Fibroblast of villous mesenchyme (primary cell): ENCODE data around the gene CDK6. TPM values are rescaled to one million over a fixed set of nuclear protein-coding genes. Genes with fewer than 3 reads are reported as not detected.
"Not testable (repeated sequence)": the region's sequence is repeated elsewhere in the genome, so short reads cannot be mapped to it uniquely, and the experiment has no call there.

ENCODE experiments used
- DNase-seq: peaks from one replicate; pipeline ENCODE4 v3.0.0-alpha.2; 2010; ENCODE audit warnings: low read depth
- H3K4me3 ChIP-seq: 2 replicates; pipeline ENCODE4 v1.5.1; 2011; ENCODE audit warnings: low read depth, mild to moderate bottlenecking, low read length
- CTCF ChIP-seq: IDR thresholded peaks from 2 replicates; pipeline ENCODE4 v1.5.1; 2012; ENCODE audit warnings: low read depth, mild to moderate bottlenecking, low read length; ENCODE audit not compliant: insufficient read depth
- total RNA-seq: library from RNA; depleted of rRNA; stranded (reverse); fragments of >200 nt; gene quantifications from 2 replicates; pipeline ENCODE4 v1.2.3, GENCODE V29; 2012

CDK6 gene
- total RNA-seq, result 30.7 and 42.2 TPM in 2 replicates

- H3K4me3 ChIP-seq, result peak within 1 kb of the TSS; percentile 87
- TF ChIP-seq CTCF, result no peak
- peak; percentile 42 for DNase-seq
Observed at GRCh38 chr7:92836489-92836999, at the start of gene CDK6. TSS of gene CDK6 (minus strand) at chr7:92836573. CDS start at chr7:92833323, 3,250 bp downstream.

- not testable (repeated sequence) for H3K4me3 ChIP-seq, DNase-seq
Observed at GRCh38 chr7:92886039-92886438, 49.7 kb upstream of the CDK6 start.

GRCh38 chr7:92884218-92884617 is 47.8 kb upstream of the CDK6 start:
- DNase-seq, result no peak
- no peak overlapping the region for H3K4me3 ChIP-seq
- no peak for TF ChIP-seq CTCF

- no peak for DNase-seq
- H3K4me3 ChIP-seq, result no peak overlapping the region
- TF ChIP-seq CTCF, result no peak
Observed at GRCh38 chr7:92882760-92883159, 46.4 kb upstream of the CDK6 start.

GRCh38 chr7:92881091-92881485 is 44.7 kb upstream of the CDK6 start:
- DNase-seq, result no peak
- TF ChIP-seq CTCF, result no peak
- H3K4me3 ChIP-seq, result no peak overlapping the region

GRCh38 chr7:92880212-92881090 is 44.1 kb upstream of the CDK6 start:
- peak; percentile 58 for DNase-seq
- H3K4me3 ChIP-seq, result no peak overlapping the region
- TF ChIP-seq CTCF, result peak; percentile 51

- H3K4me3 ChIP-seq, result no peak overlapping the region
- TF ChIP-seq CTCF, result no peak
- no peak for DNase-seq
Observed at GRCh38 chr7:92877367-92877766, 41.0 kb upstream of the CDK6 start.
